Right lobe of liver (tissue), 4 donors: Measurements from ENCODE around the gene FNDC3B.

Source experiments
- POLR2A ChIP-seq: fragments of 450-650 bp; IDR thresholded peaks from one replicate; pipeline ENCODE4 v1.6.1; 2017; ENCODE audit warnings: antibody characterized with exemption, mild to moderate bottlenecking
- TF ChIP-seq, protein P1 (sequence below), 4 donors: fragments of 200-600 bp in 3 of 4; fragments of 450-650 bp in 1 of 4; IDR thresholded peaks; one replicate each; pipeline versions ENCODE4 v1.5.1 to v1.8.0; 2016 to 2022; ENCODE audit warnings: antibody characterized with exemption in 4 of 4, mild to moderate bottlenecking in 2 of 4
- donor health status: DM: no; HTN: no; CAD: no.
- donor health status: DM: no; HTN: no; CAD: no.
- donor health status: DM: no; HTN: yes; CAD: no.

GRCh38 chr3:172170841-172171240 lies 131.5 kb downstream of the FNDC3B start:
- no peak for TF ChIP-seq POLR2A
- TF ChIP-seq, protein P1, sequence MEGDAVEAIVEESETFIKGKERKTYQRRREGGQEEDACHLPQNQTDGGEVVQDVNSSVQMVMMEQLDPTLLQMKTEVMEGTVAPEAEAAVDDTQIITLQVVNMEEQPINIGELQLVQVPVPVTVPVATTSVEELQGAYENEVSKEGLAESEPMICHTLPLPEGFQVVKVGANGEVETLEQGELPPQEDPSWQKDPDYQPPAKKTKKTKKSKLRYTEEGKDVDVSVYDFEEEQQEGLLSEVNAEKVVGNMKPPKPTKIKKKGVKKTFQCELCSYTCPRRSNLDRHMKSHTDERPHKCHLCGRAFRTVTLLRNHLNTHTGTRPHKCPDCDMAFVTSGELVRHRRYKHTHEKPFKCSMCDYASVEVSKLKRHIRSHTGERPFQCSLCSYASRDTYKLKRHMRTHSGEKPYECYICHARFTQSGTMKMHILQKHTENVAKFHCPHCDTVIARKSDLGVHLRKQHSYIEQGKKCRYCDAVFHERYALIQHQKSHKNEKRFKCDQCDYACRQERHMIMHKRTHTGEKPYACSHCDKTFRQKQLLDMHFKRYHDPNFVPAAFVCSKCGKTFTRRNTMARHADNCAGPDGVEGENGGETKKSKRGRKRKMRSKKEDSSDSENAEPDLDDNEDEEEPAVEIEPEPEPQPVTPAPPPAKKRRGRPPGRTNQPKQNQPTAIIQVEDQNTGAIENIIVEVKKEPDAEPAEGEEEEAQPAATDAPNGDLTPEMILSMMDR (IDR thresholded peaks at IDR 0.05) = no peak
